Measurements from ENCODE around the gene SIVA1. TPM values are rescaled to one million over a fixed set of nuclear protein-coding genes. Genes with fewer than 3 reads are reported as not detected.

SIVA1 gene
- total RNA-seq, 2 donors from 2014 or later = 74.5 to 157 TPM

DNA sequence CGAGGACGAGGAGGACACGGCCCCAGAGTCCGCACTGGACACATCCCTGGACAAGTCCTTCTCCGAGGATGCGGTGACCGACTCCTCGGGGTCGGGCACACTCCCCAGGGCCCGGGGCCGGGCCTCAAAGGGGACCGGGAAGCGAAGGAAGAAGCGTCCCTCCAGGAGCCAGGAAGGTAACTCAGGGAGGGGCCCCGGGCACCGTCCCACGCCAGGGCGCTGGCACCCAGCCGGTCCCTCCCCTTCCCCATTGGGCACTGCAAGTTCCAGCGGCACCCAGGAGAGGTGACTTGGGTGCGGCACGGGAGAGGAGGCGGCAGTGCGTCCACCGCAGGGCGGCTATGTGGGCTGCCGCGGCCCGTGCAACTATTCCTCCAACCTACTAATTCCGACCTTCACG, 38.3 kb upstream of the SIVA1 start:
- Mint-ChIP-seq H3K4me1 (ENCODE audit: low read depth in 2 of 2) (peaks cover 0 to 3% of the 10 kb centered on the region in 2 donors), H3K9me3 (no peaks in the 10 kb centered on the region), H3K36me3 (no peaks in the 10 kb centered on the region), H3K27me3 (no peaks in the 10 kb centered on the region), H3K27ac (no peak overlapping the region), H3K4me3 (no peak overlapping the region)
- DNase-seq (ENCODE audit: low spot score) (no peak), ATAC-seq (no peak)

DNA sequence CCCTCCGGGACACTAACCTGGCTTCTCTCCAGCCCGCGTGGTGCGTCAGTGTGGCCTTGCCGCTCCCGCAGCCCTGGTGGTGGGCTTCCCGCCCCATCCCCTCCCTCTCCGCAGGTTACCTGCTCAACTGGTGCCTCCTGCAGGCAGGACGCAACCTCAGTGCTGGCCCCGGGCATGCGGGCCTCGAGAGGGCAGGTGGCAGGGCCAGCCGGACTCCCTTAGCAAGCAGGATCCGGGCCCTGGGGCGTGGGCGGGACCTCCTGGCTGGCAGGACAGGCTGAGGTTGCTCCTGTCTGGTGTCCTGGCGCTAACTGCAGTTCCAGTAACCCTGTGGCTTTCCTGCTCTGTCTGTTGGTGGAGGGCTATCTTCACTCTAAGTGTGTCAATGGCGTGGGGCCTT, 37.5 kb upstream of the SIVA1 start:
- H3K36me3 Mint-ChIP-seq = no peaks in the 10 kb centered on the region
- H3K27me3 Mint-ChIP-seq = no peaks in the 10 kb centered on the region
- H3K4me3 Mint-ChIP-seq = no peak overlapping the region
- no peaks in the 10 kb centered on the region for H3K9me3 Mint-ChIP-seq
- H3K4me1 Mint-ChIP-seq (ENCODE audit: low read depth in 2 of 2) = peaks cover 0 to 3% of the 10 kb centered on the region in 2 donors
- ATAC-seq (no peak), DNase-seq (ENCODE audit: low spot score) (no peak)
- no peak overlapping the region for H3K27ac Mint-ChIP-seq

- DNase-seq (ENCODE audit: low spot score) (no peak), ATAC-seq (no peak)
- Mint-ChIP-seq H3K27ac (no peak overlapping the region), H3K4me3 (no peak overlapping the region), H3K9me3 (no peaks in the 10 kb centered on the region), H3K4me1 (ENCODE audit: low read depth in 2 of 2) (peaks cover 0 to 3% of the 10 kb centered on the region in 2 donors), H3K27me3 (no peaks in the 10 kb centered on the region), H3K36me3 (no peaks in the 10 kb centered on the region)
Observed at GRCh38 chr14:104715871-104716270, 37.1 kb upstream of the SIVA1 start.

- Mint-ChIP-seq H3K27ac (no peak overlapping the region), H3K4me3 (no peak overlapping the region), H3K27me3 (no peaks in the 10 kb centered on the region), H3K9me3 (no peaks in the 10 kb centered on the region), H3K36me3 (no peaks in the 10 kb centered on the region), H3K4me1 (ENCODE audit: low read depth in 2 of 2) (peaks cover 0 to 3% of the 10 kb centered on the region in 2 donors)
- DNase-seq (ENCODE audit: low spot score) (no peak), ATAC-seq (no peak)
Observed at GRCh38 chr14:104717137-104717536, 35.8 kb upstream of the SIVA1 start.

- no peak overlapping the region for H3K27ac Mint-ChIP-seq
- H3K4me3 Mint-ChIP-seq = no peak overlapping the region
Observed at GRCh38 chr14:104717646-104718045, 35.3 kb upstream of the SIVA1 start.

GRCh38 chr14:104718147-104718546, 34.8 kb upstream of the SIVA1 start:
- Mint-ChIP-seq H3K27me3 (no peaks in the 10 kb centered on the region), H3K36me3 (no peaks in the 10 kb centered on the region), H3K9me3 (no peaks in the 10 kb centered on the region), H3K4me1 (ENCODE audit: low read depth in 2 of 2) (peaks cover 0 to 3% of the 10 kb centered on the region in 2 donors), H3K27ac (no peak overlapping the region), H3K4me3 (no peak overlapping the region)
- ATAC-seq (no peak), DNase-seq (ENCODE audit: low spot score) (no peak)

More at GRCh38 chr14:104717646-104718045, 35.3 kb upstream of the SIVA1 start:
- H3K27me3 Mint-ChIP-seq = no peaks in the 10 kb centered on the region
- no peak for ATAC-seq
- H3K4me1 Mint-ChIP-seq (ENCODE audit: low read depth in 2 of 2) = peaks cover 0 to 3% of the 10 kb centered on the region in 2 donors
- no peaks in the 10 kb centered on the region for H3K9me3 Mint-ChIP-seq
- DNase-seq (ENCODE audit: low spot score) = no peak
- H3K36me3 Mint-ChIP-seq = no peaks in the 10 kb centered on the region

- no peaks in the 10 kb centered on the region for H3K9me3 Mint-ChIP-seq
- H3K27me3 Mint-ChIP-seq = no peaks in the 10 kb centered on the region
- DNase-seq (ENCODE audit: low spot score) (no peak), ATAC-seq (no peak)
- H3K27ac Mint-ChIP-seq = no peak overlapping the region
- no peak overlapping the region for H3K4me3 Mint-ChIP-seq
- no peaks in the 10 kb centered on the region for H3K36me3 Mint-ChIP-seq
- H3K4me1 Mint-ChIP-seq (ENCODE audit: low read depth in 2 of 2) = peaks cover 0 to 3% of the 10 kb centered on the region in 2 donors
Observed at GRCh38 chr14:104718871-104719270, 34.1 kb upstream of the SIVA1 start.

- H3K4me1 Mint-ChIP-seq (ENCODE audit: low read depth in 2 of 2) = peaks cover 0 to 3% of the 10 kb centered on the region in 2 donors
- DNase-seq (ENCODE audit: low spot score) (no peak), ATAC-seq (no peak)
- no peak overlapping the region for H3K4me3 Mint-ChIP-seq
- no peaks in the 10 kb centered on the region for H3K27me3 Mint-ChIP-seq
- no peaks in the 10 kb centered on the region for H3K36me3 Mint-ChIP-seq
- no peak overlapping the region for H3K27ac Mint-ChIP-seq
- no peaks in the 10 kb centered on the region for H3K9me3 Mint-ChIP-seq
Observed at GRCh38 chr14:104719343-104719742, 33.6 kb upstream of the SIVA1 start.

DNA sequence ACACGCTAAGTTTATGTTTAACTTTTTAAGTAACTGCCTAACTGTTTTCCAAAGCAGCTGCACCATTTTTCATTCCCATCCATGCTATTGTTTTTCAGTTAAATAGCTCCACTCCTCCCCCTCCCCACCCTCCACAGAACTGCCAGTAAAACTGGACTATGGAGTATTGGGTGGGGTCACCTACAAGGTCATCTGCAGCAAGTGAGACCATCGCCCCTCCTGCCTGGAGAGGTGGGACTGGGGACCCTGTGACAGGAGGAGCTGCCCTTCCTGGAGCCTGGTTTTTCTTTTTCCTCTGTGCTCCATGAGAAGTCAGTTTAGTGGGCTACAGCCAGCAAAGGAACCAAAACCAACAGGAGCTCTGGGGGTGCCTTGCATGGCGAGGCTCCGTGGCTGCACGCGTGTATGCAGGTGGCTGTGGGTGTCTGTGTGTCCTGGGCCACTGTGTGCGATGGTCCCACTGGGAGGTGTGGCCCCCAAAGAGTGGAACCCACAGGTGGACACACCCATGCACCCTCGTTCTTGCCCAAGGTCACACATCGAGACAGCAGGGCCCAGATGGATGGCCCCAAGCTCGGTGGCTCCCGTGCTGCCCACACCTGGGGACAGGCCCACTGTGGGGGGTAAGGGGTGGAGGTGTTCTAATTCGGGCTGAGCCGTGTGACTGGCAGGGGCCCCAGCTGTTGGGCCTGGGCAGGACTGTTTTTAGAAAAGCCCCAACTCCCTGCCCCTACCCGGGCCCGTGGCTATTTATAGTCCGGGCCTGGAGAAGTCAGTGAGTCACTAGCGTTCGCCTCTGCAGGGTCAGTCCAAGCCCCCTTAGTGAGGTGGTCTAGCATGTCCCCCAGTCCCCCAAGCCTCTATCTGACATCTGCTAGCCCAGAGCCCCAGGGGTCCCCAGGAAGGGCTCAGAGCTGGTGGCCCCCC, 31.2 kb upstream of the SIVA1 start:
- no peak for ATAC-seq
- Mint-ChIP-seq H3K36me3 (no peaks in the 10 kb centered on the region), H3K4me1 (ENCODE audit: low read depth in 2 of 2) (peaks cover 0 to 3% of the 10 kb centered on the region in 2 donors), H3K9me3 (no peaks in the 10 kb centered on the region), H3K27ac (no peak overlapping the region), H3K4me3 (no peak overlapping the region), H3K27me3 (no peaks in the 10 kb centered on the region)
- DNase-seq (ENCODE audit: low spot score) = no peak

- peaks cover 0 to 4% of the 10 kb centered on the region in 2 donors for H3K27me3 Mint-ChIP-seq
- H3K9me3 Mint-ChIP-seq = no peaks in the 10 kb centered on the region
- no peak for ATAC-seq
- no peak overlapping the region for H3K27ac Mint-ChIP-seq
- H3K4me1 Mint-ChIP-seq (ENCODE audit: low read depth in 2 of 2) = peaks cover 0 to 5% of the 10 kb centered on the region in 2 donors
- H3K4me3 Mint-ChIP-seq = no peak overlapping the region
- H3K36me3 Mint-ChIP-seq = no peaks in the 10 kb centered on the region
- no peak for DNase-seq (ENCODE audit: low spot score)
Observed at GRCh38 chr14:104722938-104723650, 29.9 kb upstream of the SIVA1 start.

DNA sequence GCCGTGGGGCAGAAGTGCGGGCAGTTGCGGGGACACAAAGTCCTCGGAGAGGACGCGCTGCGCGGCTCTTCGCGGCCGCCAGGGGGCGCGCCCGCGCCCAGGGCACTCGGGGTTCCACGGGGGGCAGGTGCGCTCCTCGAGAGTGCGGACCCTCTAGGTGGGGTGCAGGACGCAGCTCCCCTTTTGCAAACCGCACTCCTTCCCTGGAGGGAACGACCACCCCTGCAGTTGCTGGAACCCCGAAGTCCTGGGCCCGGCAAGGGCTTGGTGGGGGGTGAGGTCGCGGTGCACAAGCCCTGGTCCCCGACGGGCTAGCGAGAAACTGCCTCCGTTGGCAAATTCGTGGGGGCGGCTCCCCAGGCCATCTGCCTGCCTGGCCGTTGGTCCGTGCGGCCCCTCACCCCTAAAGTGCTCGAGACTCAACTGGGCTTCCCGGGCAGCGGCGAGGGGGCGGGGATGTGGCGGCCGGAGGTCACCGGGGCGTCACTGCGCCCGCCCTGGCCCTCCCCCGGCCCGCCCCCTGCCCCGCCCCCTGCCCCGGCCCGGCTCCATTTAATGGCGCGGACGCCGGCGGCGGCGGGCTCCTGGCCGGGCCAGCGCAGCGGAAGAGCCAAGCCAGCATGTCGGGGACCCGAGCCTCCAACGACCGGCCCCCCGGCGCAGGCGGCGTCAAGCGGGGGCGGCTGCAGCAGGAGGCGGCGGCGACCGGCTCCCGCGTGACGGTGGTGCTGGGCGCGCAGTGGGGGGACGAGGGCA, 29.1 kb upstream of the SIVA1 start, which contains the start of gene ADSS1:
ADSS1 (plus strand) TSS at position 579 of the 756 bp plus-strand sequence; CDS start at position 621, 42 bp downstream.
- H3K27ac Mint-ChIP-seq = no peak within 1 kb of the TSS
- ATAC-seq = peak; percentile 85 to 92
- H3K4me1 Mint-ChIP-seq (ENCODE audit: low read depth in 2 of 2) = peaks cover 0 to 5% of the 10 kb centered on the region in 2 donors
- peaks cover 0 to 4% of the 10 kb centered on the region in 2 donors for H3K27me3 Mint-ChIP-seq
- peak; percentile 84 for DNase-seq (ENCODE audit: low spot score)
- peak within 1 kb of the TSS; percentile 55 for H3K4me3 Mint-ChIP-seq
- H3K9me3 Mint-ChIP-seq = no peaks in the 10 kb centered on the region
- H3K36me3 Mint-ChIP-seq = no peaks in the 10 kb centered on the region

DNA sequence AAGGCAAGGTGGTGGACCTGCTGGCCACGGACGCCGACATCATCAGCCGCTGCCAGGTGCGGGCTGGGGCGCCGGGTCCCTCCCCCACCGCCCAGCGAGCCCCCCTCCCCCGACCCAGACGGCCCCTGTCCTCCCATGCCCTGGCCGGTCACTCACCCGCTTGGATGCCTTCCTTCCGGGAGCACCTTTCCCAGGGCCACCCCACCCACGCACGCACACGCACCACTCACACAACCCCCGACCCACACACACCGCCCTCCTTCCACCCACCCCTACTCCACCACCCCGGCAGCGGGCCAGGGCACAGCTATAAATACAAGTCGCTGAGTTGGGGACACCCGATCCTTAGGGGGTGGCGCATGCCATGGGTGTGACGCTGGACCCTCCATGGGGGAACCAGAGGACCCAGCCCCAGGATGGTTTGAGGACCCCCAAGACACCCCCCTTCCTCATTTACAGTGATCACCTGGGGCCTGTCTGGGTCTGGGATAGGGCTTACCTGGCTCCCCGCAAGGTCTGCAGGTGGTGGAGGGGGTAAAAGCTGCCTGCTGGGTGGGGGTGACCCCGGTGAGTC, 28.5 kb upstream of the SIVA1 start:
- Mint-ChIP-seq H3K9me3 (no peaks in the 10 kb centered on the region), H3K27me3 (peaks cover 0 to 7% of the 10 kb centered on the region in 2 donors), H3K4me3 (peak overlapping the region; percentile 55), H3K4me1 (ENCODE audit: low read depth in 2 of 2) (peaks cover 0 to 5% of the 10 kb centered on the region in 2 donors), H3K27ac (no peak overlapping the region), H3K36me3 (no peaks in the 10 kb centered on the region)
- ATAC-seq = peak in 1 of 2 donors; percentile 0
- no peak for DNase-seq (ENCODE audit: low spot score)

All from natural killer cell treated with Interleukin-12 subunit alpha and Interleukin-12 subunit beta and Interleukin-15 and Interleukin-18, amount 100 ng/mL, for 72 hours (primary cell).